ENCODE measurements around the gene MAP3K2. TPM values are rescaled to one million over a fixed set of nuclear protein-coding genes. Genes with fewer than 3 reads are reported as not detected.

Gene MAP3K2
- polyA plus RNA-seq, 1 donor from 2014 or later: 37.0 TPM

DNA sequence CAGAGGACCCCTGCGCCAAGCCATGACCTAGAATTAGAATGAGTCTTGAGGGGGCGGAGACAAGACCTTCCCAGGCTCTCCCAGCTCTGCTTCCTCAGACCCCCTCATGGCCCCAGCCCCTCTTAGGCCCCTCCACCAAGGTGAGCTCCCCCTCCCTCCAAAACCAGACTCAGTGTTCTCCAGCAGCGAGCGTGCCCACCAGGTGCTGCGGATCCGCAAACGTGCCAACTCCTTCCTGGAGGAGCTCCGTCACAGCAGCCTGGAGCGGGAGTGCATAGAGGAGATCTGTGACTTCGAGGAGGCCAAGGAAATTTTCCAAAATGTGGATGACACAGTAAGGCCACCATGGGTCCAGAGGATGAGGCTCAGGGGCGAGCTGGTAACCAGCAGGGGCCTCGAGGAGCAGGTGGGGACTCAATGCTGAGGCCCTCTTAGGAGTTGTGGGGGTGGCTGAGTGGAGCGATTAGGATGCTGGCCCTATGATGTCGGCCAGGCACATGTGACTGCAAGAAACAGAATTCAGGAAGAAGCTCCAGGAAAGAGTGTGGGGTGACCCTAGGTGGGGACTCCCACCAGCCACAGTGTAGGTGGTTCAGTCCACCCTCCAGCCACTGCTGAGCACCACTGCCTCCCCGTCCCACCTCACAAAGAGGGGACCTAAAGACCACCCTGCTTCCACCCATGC lies 33.5 kb upstream of the MAP3K2 start:
- peaks cover 43% of the 10 kb centered on the region for H3K27me3 ChIP-seq (ENCODE audit: insufficient read depth, low read depth, low read length)
- TF ChIP-seq TAF1 (IDR thresholded peaks at IDR 0.05; ENCODE audit: low read depth) (no peak), SMC3 (conservative IDR thresholded peaks at IDR 0.05; ENCODE audit: poor library complexity) (no peak), EP300 (conservative IDR thresholded peaks at IDR 0.05; ENCODE audit: poor library complexity, severe bottlenecking) (no peak), EZH2 (IDR thresholded peaks at IDR 0.05; ENCODE audit: borderline replicate concordance, insufficient read depth, low read length, poor library complexity, severe bottlenecking) (no peak), RAD21 (conservative IDR thresholded peaks at IDR 0.05) (no peak), POLR2AphosphoS5 (IDR thresholded peaks at IDR 0.05) (no peak), MXI1 (conservative IDR thresholded peaks at IDR 0.05; ENCODE audit: poor library complexity, severe bottlenecking) (no peak)
- TF ChIP-seq, protein P1, sequence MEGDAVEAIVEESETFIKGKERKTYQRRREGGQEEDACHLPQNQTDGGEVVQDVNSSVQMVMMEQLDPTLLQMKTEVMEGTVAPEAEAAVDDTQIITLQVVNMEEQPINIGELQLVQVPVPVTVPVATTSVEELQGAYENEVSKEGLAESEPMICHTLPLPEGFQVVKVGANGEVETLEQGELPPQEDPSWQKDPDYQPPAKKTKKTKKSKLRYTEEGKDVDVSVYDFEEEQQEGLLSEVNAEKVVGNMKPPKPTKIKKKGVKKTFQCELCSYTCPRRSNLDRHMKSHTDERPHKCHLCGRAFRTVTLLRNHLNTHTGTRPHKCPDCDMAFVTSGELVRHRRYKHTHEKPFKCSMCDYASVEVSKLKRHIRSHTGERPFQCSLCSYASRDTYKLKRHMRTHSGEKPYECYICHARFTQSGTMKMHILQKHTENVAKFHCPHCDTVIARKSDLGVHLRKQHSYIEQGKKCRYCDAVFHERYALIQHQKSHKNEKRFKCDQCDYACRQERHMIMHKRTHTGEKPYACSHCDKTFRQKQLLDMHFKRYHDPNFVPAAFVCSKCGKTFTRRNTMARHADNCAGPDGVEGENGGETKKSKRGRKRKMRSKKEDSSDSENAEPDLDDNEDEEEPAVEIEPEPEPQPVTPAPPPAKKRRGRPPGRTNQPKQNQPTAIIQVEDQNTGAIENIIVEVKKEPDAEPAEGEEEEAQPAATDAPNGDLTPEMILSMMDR (IDR thresholded peaks at IDR 0.05; ENCODE audit: poor library complexity, severe bottlenecking): no peak
- TF ChIP-seq, protein P2, sequence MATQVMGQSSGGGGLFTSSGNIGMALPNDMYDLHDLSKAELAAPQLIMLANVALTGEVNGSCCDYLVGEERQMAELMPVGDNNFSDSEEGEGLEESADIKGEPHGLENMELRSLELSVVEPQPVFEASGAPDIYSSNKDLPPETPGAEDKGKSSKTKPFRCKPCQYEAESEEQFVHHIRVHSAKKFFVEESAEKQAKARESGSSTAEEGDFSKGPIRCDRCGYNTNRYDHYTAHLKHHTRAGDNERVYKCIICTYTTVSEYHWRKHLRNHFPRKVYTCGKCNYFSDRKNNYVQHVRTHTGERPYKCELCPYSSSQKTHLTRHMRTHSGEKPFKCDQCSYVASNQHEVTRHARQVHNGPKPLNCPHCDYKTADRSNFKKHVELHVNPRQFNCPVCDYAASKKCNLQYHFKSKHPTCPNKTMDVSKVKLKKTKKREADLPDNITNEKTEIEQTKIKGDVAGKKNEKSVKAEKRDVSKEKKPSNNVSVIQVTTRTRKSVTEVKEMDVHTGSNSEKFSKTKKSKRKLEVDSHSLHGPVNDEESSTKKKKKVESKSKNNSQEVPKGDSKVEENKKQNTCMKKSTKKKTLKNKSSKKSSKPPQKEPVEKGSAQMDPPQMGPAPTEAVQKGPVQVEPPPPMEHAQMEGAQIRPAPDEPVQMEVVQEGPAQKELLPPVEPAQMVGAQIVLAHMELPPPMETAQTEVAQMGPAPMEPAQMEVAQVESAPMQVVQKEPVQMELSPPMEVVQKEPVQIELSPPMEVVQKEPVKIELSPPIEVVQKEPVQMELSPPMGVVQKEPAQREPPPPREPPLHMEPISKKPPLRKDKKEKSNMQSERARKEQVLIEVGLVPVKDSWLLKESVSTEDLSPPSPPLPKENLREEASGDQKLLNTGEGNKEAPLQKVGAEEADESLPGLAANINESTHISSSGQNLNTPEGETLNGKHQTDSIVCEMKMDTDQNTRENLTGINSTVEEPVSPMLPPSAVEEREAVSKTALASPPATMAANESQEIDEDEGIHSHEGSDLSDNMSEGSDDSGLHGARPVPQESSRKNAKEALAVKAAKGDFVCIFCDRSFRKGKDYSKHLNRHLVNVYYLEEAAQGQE (IDR thresholded peaks at IDR 0.05; ENCODE audit: borderline replicate concordance): no peak
- no peaks in the 10 kb centered on the region for H3K9me2 ChIP-seq (ENCODE audit: insufficient read depth, low read length)
- no peaks in the 10 kb centered on the region for H3K79me2 ChIP-seq (replicated peaks; ENCODE audit: insufficient read depth, low read length)
- H3K4me3 ChIP-seq (ENCODE audit: low read length): no peak overlapping the region
- no peaks in the 10 kb centered on the region for H4K20me1 ChIP-seq (ENCODE audit: insufficient read depth)
- no peaks in the 10 kb centered on the region for H3K36me3 ChIP-seq (ENCODE audit: insufficient read depth, low read length)
- H3F3A ChIP-seq (ENCODE audit: insufficient read depth, low read length, poor library complexity, severe bottlenecking): no peaks in the 10 kb centered on the region
- no peak overlapping the region for H3K27ac ChIP-seq (ENCODE audit: low read length)
- H3K4me2 ChIP-seq (ENCODE audit: low read length): no peak overlapping the region
- H3K9ac ChIP-seq (ENCODE audit: low read length): no peak overlapping the region
- H2AFZ ChIP-seq (ENCODE audit: low read depth, low read length): no peak overlapping the region
- no peaks in the 10 kb centered on the region for H3K9me3 ChIP-seq (ENCODE audit: low read length)

DNA sequence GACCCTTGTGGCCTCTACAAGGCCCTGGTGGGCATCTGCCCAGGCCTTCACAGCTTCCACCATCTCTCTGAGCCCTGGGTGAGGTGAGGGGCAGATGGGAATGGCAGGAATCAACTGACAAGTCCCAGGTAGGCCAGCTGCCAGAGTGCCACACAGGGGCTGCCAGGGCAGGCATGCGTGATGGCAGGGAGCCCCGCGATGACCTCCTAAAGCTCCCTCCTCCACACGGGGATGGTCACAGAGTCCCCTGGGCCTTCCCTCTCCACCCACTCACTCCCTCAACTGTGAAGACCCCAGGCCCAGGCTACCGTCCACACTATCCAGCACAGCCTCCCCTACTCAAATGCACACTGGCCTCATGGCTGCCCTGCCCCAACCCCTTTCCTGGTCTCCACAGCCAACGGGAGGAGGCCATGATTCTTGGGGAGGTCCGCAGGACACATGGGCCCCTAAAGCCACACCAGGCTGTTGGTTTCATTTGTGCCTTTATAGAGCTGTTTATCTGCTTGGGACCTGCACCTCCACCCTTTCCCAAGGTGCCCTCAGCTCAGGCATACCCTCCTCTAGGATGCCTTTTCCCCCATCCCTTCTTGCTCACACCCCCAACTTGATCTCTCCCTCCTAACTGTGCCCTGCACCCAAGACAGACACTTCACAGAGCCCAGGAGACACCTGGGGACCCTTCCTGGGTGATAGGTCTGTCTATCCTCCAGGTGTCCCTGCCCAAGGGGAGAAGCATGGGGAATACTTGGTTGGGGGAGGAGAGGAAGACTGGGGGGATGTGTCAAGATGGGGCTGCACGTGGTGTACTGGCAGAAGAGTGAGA lies 32.5 kb upstream of the MAP3K2 start:
- TF ChIP-seq TAF1 (IDR thresholded peaks at IDR 0.05; ENCODE audit: low read depth) (no peak), MXI1 (conservative IDR thresholded peaks at IDR 0.05; ENCODE audit: poor library complexity, severe bottlenecking) (no peak), EP300 (conservative IDR thresholded peaks at IDR 0.05; ENCODE audit: poor library complexity, severe bottlenecking) (no peak), EZH2 (IDR thresholded peaks at IDR 0.05; ENCODE audit: borderline replicate concordance, insufficient read depth, low read length, poor library complexity, severe bottlenecking) (no peak), POLR2AphosphoS5 (IDR thresholded peaks at IDR 0.05) (no peak), SMC3 (conservative IDR thresholded peaks at IDR 0.05; ENCODE audit: poor library complexity) (no peak), RAD21 (conservative IDR thresholded peaks at IDR 0.05) (no peak)
- TF ChIP-seq, protein P1 (IDR thresholded peaks at IDR 0.05; ENCODE audit: poor library complexity, severe bottlenecking): no peak
- TF ChIP-seq, protein P2 (IDR thresholded peaks at IDR 0.05; ENCODE audit: borderline replicate concordance): no peak
- H3K79me2 ChIP-seq (replicated peaks; ENCODE audit: insufficient read depth, low read length): no peaks in the 10 kb centered on the region
- H2AFZ ChIP-seq (ENCODE audit: low read depth, low read length): no peak overlapping the region
- no peak overlapping the region for H3K9ac ChIP-seq (ENCODE audit: low read length)
- H3K4me2 ChIP-seq (ENCODE audit: low read length): no peak overlapping the region
- no peaks in the 10 kb centered on the region for H4K20me1 ChIP-seq (ENCODE audit: insufficient read depth)
- H3F3A ChIP-seq (ENCODE audit: insufficient read depth, low read length, poor library complexity, severe bottlenecking): no peaks in the 10 kb centered on the region
- no peak overlapping the region for H3K4me3 ChIP-seq (ENCODE audit: low read length)
- peaks cover 53% of the 10 kb centered on the region for H3K27me3 ChIP-seq (ENCODE audit: insufficient read depth, low read depth, low read length)
- H3K27ac ChIP-seq (ENCODE audit: low read length): no peak overlapping the region
- H3K9me3 ChIP-seq (ENCODE audit: low read length): no peaks in the 10 kb centered on the region
- no peaks in the 10 kb centered on the region for H3K9me2 ChIP-seq (ENCODE audit: insufficient read depth, low read length)
- H3K36me3 ChIP-seq (ENCODE audit: insufficient read depth, low read length): no peaks in the 10 kb centered on the region
